Neural cell (in vitro differentiated cells): ENCODE measurements around the gene ST6GALNAC3. TPM values are rescaled to one million over a fixed set of nuclear protein-coding genes. Genes with fewer than 3 reads are reported as not detected.

ENCODE experiments used
- H2AFZ ChIP-seq: fragments of 200-600, 300-800 bp; sonication (generic), shearing (Covaris generic); 2 replicates; pipeline ENCODE4 v1.6.0; 2014; ENCODE audit warnings: low read depth, mild to moderate bottlenecking, antibody characterized with exemption, low read length, moderate library complexity
- H3F3A ChIP-seq: fragments of 200-600 bp; shearing (Covaris generic); 2 replicates; pipeline ENCODE4 v1.6.1; 2016; ENCODE audit warnings: mild to moderate bottlenecking, moderate library complexity, mixed read lengths, antibody characterized with exemption, low read length; ENCODE audit not compliant: insufficient read depth, poor library complexity, severe bottlenecking
- H3K27ac ChIP-seq: fragments of 200-600, 300-800 bp; sonication (generic), shearing (Covaris generic); 2 replicates; pipeline ENCODE4 v1.5.1; 2014; ENCODE audit warnings: mild to moderate bottlenecking, low read length, moderate library complexity
- H3K27me3 ChIP-seq: fragments of 300-800, 200-600 bp; sonication (generic), shearing (Covaris generic); 2 replicates; pipeline ENCODE4 v1.6.0; 2014; ENCODE audit warnings: mild to moderate bottlenecking, low read depth, low read length, moderate library complexity; ENCODE audit not compliant: insufficient read depth
- H3K36me3 ChIP-seq: fragments of 300-800, 200-600 bp; sonication (generic), shearing (Covaris generic); 2 replicates; pipeline ENCODE4 v1.5.1; 2014; ENCODE audit warnings: mild to moderate bottlenecking, antibody characterized with exemption, low read length, moderate library complexity; ENCODE audit not compliant: insufficient read depth
- H3K4me2 ChIP-seq: fragments of 300-800, 200-600 bp; sonication (generic), shearing (Covaris generic); 2 replicates; pipeline ENCODE4 v1.6.0; 2014; ENCODE audit warnings: mild to moderate bottlenecking, low read length
- H3K4me3 ChIP-seq: fragments of 300-800, 200-600 bp; sonication (generic), shearing (Covaris generic); 2 replicates; pipeline ENCODE4 v1.5.1; 2014; ENCODE audit warnings: mild to moderate bottlenecking, low read length, moderate library complexity
- H3K79me2 ChIP-seq: fragments of 200-600 bp; shearing (Covaris generic); replicated peaks from 2 replicates; pipeline ENCODE4 v1.6.0; 2014; ENCODE audit warnings: mild to moderate bottlenecking, low read length, moderate library complexity; ENCODE audit not compliant: insufficient read depth
- H3K9ac ChIP-seq: fragments of 300-800, 200-600 bp; sonication (generic), shearing (Covaris generic); 2 replicates; pipeline ENCODE4 v1.6.1; 2016; ENCODE audit warnings: mild to moderate bottlenecking, low read length, mixed read lengths
- H3K9me2 ChIP-seq: fragments of 200-600 bp; shearing (Covaris generic); 2 replicates; pipeline ENCODE4 v1.6.1; 2016; ENCODE audit warnings: mild to moderate bottlenecking, low read length, mixed read lengths; ENCODE audit not compliant: insufficient read depth
- H3K9me3 ChIP-seq: fragments of 200-600, 300-800 bp; sonication (generic), shearing (Covaris generic); 2 replicates; pipeline ENCODE4 v1.6.1; 2016; ENCODE audit warnings: mild to moderate bottlenecking, mixed run types, low read length, moderate library complexity, mixed read lengths
- H4K20me1 ChIP-seq: fragments of 200-600 bp; shearing (Covaris generic); 2 replicates; pipeline ENCODE4 v1.6.1; 2016; ENCODE audit warnings: mild to moderate bottlenecking, mixed run types; ENCODE audit not compliant: insufficient read depth
- EP300 ChIP-seq: fragments of 450-650 bp; conservative IDR thresholded peaks from 2 replicates; pipeline ENCODE4 v1.6.1; 2014; ENCODE audit warnings: antibody characterized with exemption, mild to moderate bottlenecking, moderate library complexity; ENCODE audit not compliant: poor library complexity, severe bottlenecking
- EZH2 ChIP-seq: fragments of 200-600, 300-800 bp; shearing (Covaris generic), sonication (generic); IDR thresholded peaks from 2 replicates; pipeline ENCODE4 v1.6.1; 2014; ENCODE audit warnings: antibody characterized with exemption, low read length, borderline replicate concordance, mild to moderate bottlenecking; ENCODE audit not compliant: insufficient read depth, poor library complexity, severe bottlenecking
- MXI1 ChIP-seq: fragments of 450-650 bp; conservative IDR thresholded peaks from 2 replicates; pipeline ENCODE4 v1.6.1; 2014; ENCODE audit warnings: antibody characterized with exemption, mild to moderate bottlenecking; ENCODE audit not compliant: poor library complexity, severe bottlenecking
- POLR2AphosphoS5 ChIP-seq: IDR thresholded peaks from 2 replicates; pipeline ENCODE4 v1.6.1; 2012
- RAD21 ChIP-seq: fragments of 450-650 bp; conservative IDR thresholded peaks from 2 replicates; pipeline ENCODE4 v1.6.1; 2014; ENCODE audit warnings: antibody characterized with exemption, mild to moderate bottlenecking, moderate library complexity
- SMC3 ChIP-seq: fragments of 450-650 bp; conservative IDR thresholded peaks from 2 replicates; pipeline ENCODE4 v1.6.1; 2014; ENCODE audit warnings: antibody characterized with exemption, mild to moderate bottlenecking, moderate library complexity; ENCODE audit not compliant: poor library complexity
- TAF1 ChIP-seq: IDR thresholded peaks from 2 replicates; pipeline ENCODE4 v1.6.1; 2012; ENCODE audit warnings: low read depth
- polyA plus RNA-seq: library from polyadenylated mRNA; depleted of rRNA; stranded (reverse); fragments of >200 nt; gene quantifications from 2 replicates; pipeline ENCODE4 v1.2.3, GENCODE V29; 2014
- TF ChIP-seq, protein P1 (sequence below): IDR thresholded peaks from 2 replicates; pipeline ENCODE4 v1.6.1; 2012; ENCODE audit warnings: borderline replicate concordance
- TF ChIP-seq, protein P2 (sequence below): fragments of 450-650 bp; IDR thresholded peaks from 2 replicates; pipeline ENCODE4 v1.5.1; 2014; ENCODE audit warnings: antibody characterized with exemption, mild to moderate bottlenecking, moderate library complexity; ENCODE audit not compliant: poor library complexity, severe bottlenecking

ST6GALNAC3 gene
- polyA plus RNA-seq, 1 donor from 2014 or later = 3.6 TPM

DNA sequence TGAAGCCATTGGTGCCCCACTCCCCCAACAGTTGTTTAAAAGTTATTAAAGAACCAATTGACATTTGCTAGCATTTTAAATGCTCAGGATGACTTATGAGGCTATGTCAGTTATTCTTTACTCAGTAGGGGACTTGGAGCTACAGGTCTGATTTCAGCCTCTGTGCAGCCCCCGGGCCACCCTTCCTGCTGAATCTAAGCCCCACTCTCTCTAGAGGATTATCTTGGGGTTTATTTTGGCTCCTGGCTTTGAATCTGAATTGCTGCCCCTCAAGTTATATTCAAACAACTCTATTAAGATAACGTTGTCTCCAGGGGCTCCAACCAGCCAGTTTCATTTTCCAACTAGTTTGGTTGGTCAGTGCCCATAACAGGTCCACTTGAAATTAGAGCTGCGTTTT, 135.1 kb downstream of the ST6GALNAC3 start:
- Histone ChIP-seq H3K27me3 (no peaks in the 10 kb centered on the region), H3K79me2 (no peaks in the 10 kb centered on the region), H3K9ac (no peak overlapping the region), H3K27ac (no peak overlapping the region), H2AFZ (no peak overlapping the region), H4K20me1 (no peaks in the 10 kb centered on the region), H3K9me2 (no peaks in the 10 kb centered on the region), H3K9me3 (no peaks in the 10 kb centered on the region), H3K36me3 (no peaks in the 10 kb centered on the region), H3F3A (no peaks in the 10 kb centered on the region), H3K4me2 (no peak overlapping the region), H3K4me3 (no peak overlapping the region)
- no peak for TF ChIP-seq RAD21
- no peak for TF ChIP-seq POLR2AphosphoS5
- no peak for TF ChIP-seq MXI1
- no peak for TF ChIP-seq TAF1
- TF ChIP-seq, protein P1, sequence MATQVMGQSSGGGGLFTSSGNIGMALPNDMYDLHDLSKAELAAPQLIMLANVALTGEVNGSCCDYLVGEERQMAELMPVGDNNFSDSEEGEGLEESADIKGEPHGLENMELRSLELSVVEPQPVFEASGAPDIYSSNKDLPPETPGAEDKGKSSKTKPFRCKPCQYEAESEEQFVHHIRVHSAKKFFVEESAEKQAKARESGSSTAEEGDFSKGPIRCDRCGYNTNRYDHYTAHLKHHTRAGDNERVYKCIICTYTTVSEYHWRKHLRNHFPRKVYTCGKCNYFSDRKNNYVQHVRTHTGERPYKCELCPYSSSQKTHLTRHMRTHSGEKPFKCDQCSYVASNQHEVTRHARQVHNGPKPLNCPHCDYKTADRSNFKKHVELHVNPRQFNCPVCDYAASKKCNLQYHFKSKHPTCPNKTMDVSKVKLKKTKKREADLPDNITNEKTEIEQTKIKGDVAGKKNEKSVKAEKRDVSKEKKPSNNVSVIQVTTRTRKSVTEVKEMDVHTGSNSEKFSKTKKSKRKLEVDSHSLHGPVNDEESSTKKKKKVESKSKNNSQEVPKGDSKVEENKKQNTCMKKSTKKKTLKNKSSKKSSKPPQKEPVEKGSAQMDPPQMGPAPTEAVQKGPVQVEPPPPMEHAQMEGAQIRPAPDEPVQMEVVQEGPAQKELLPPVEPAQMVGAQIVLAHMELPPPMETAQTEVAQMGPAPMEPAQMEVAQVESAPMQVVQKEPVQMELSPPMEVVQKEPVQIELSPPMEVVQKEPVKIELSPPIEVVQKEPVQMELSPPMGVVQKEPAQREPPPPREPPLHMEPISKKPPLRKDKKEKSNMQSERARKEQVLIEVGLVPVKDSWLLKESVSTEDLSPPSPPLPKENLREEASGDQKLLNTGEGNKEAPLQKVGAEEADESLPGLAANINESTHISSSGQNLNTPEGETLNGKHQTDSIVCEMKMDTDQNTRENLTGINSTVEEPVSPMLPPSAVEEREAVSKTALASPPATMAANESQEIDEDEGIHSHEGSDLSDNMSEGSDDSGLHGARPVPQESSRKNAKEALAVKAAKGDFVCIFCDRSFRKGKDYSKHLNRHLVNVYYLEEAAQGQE = no peak
- TF ChIP-seq EP300 = no peak

DNA sequence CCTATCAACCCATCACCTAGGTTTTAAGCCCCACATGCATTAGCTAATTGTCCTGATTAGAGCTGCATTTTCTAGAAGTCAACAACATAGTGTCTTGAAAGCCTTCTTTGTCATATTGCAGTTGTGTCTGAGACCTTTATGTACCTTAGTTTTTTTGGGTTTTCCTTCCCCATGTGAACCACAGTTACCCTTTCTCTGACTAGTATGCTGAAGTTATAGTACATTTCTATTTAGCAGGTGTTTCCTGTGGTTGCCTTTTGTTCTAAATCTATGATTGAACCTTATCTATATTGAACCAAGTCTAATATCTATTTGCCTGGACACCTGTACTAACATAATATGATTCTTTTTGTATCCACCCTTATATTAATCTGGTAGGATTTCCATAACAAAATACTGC, 135.6 kb downstream of the ST6GALNAC3 start:
- Histone ChIP-seq H3K4me2 (no peak overlapping the region), H3K27me3 (no peaks in the 10 kb centered on the region), H3K79me2 (no peaks in the 10 kb centered on the region), H4K20me1 (no peaks in the 10 kb centered on the region), H3K9me3 (no peaks in the 10 kb centered on the region), H2AFZ (no peak overlapping the region), H3K9me2 (no peaks in the 10 kb centered on the region), H3K36me3 (no peaks in the 10 kb centered on the region), H3K4me3 (no peak overlapping the region), H3K9ac (no peak overlapping the region), H3F3A (no peaks in the 10 kb centered on the region), H3K27ac (no peak overlapping the region)
- no peak for TF ChIP-seq RAD21
- TF ChIP-seq, protein P1 = no peak
- TF ChIP-seq, protein P2, sequence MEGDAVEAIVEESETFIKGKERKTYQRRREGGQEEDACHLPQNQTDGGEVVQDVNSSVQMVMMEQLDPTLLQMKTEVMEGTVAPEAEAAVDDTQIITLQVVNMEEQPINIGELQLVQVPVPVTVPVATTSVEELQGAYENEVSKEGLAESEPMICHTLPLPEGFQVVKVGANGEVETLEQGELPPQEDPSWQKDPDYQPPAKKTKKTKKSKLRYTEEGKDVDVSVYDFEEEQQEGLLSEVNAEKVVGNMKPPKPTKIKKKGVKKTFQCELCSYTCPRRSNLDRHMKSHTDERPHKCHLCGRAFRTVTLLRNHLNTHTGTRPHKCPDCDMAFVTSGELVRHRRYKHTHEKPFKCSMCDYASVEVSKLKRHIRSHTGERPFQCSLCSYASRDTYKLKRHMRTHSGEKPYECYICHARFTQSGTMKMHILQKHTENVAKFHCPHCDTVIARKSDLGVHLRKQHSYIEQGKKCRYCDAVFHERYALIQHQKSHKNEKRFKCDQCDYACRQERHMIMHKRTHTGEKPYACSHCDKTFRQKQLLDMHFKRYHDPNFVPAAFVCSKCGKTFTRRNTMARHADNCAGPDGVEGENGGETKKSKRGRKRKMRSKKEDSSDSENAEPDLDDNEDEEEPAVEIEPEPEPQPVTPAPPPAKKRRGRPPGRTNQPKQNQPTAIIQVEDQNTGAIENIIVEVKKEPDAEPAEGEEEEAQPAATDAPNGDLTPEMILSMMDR = no peak
- no peak for TF ChIP-seq EP300
- TF ChIP-seq MXI1 = no peak
- TF ChIP-seq EZH2 = no peak
- no peak for TF ChIP-seq POLR2AphosphoS5
- no peak for TF ChIP-seq TAF1
- TF ChIP-seq SMC3 = no peak
